Esophagus squamous epithelium (tissue), 4 donors: ENCODE measurements around the gene RIN2.

ENCODE experiments used
- POLR2A ChIP-seq, 4 donors: fragments of 450-650 bp; IDR thresholded peaks; one replicate each; pipeline ENCODE4 v1.6.1; 2017; ENCODE audit warnings: antibody characterized with exemption in 4 of 4, mild to moderate bottlenecking in 4 of 4, moderate library complexity in 3 of 4
- TF ChIP-seq, protein P1 (sequence below), 6 experiments: fragments of 450-650 bp in 4 of 6; fragments of 200-600 bp in 2 of 6; sonication (generic) in 2 of 6; IDR thresholded peaks; one replicate each; pipeline ENCODE4 v1.5.1; 2016 to 2019; ENCODE audit warnings: antibody characterized with exemption in 6 of 6, mild to moderate bottlenecking in 4 of 6, moderate library complexity in 4 of 6

DNA sequence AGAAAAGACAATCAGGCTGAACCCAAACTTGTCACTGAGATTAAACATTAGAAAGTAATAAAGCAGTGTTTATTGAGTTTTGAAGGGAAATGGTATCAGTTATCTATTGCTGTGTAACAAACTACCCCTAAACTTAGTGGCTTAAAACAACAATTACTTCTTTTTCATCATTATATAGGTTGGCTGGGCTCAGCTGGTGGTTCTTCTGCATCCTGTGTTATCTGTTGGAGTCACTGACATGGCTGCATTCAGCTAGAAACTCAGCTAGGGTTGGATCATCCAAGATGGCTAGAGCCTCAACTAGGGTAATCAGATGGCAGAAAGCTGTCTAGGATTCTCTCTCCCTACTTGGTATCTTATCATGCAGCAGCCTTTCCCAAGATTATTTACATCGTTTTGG is 12.5 kb upstream of the RIN2 start:
- TF ChIP-seq, protein P1, sequence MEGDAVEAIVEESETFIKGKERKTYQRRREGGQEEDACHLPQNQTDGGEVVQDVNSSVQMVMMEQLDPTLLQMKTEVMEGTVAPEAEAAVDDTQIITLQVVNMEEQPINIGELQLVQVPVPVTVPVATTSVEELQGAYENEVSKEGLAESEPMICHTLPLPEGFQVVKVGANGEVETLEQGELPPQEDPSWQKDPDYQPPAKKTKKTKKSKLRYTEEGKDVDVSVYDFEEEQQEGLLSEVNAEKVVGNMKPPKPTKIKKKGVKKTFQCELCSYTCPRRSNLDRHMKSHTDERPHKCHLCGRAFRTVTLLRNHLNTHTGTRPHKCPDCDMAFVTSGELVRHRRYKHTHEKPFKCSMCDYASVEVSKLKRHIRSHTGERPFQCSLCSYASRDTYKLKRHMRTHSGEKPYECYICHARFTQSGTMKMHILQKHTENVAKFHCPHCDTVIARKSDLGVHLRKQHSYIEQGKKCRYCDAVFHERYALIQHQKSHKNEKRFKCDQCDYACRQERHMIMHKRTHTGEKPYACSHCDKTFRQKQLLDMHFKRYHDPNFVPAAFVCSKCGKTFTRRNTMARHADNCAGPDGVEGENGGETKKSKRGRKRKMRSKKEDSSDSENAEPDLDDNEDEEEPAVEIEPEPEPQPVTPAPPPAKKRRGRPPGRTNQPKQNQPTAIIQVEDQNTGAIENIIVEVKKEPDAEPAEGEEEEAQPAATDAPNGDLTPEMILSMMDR (IDR thresholded peaks at IDR 0.05), result no peak
- no peak for TF ChIP-seq POLR2A (IDR thresholded peaks at IDR 0.05)
